ENCODE data around the gene SHC4.

DNA sequence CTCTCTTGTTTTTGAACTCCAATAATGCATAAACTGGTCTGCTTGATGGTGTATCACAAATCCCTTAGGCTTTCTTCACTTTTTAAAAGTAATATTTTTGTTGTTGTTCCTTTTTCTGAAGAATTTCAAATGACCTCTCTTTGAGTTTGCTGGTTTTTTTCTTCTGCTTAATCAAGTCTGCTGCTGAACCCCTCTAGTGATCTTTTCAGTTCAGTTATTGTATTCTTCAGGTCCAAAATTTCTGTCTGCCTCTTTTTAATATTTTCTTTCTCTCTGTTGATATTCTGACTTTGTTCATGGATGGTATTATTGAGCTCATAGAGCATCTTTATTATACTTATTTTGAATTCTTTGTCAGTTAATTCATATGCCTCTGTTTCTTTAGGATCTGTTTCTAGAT is 131.1 kb downstream of the SHC4 start:
- TF ChIP-seq, protein P1, sequence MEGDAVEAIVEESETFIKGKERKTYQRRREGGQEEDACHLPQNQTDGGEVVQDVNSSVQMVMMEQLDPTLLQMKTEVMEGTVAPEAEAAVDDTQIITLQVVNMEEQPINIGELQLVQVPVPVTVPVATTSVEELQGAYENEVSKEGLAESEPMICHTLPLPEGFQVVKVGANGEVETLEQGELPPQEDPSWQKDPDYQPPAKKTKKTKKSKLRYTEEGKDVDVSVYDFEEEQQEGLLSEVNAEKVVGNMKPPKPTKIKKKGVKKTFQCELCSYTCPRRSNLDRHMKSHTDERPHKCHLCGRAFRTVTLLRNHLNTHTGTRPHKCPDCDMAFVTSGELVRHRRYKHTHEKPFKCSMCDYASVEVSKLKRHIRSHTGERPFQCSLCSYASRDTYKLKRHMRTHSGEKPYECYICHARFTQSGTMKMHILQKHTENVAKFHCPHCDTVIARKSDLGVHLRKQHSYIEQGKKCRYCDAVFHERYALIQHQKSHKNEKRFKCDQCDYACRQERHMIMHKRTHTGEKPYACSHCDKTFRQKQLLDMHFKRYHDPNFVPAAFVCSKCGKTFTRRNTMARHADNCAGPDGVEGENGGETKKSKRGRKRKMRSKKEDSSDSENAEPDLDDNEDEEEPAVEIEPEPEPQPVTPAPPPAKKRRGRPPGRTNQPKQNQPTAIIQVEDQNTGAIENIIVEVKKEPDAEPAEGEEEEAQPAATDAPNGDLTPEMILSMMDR (optimal IDR thresholded peaks at IDR 0.05 in 1 of 3, IDR thresholded peaks at IDR 0.05 in 1 of 3, conservative IDR thresholded peaks at IDR 0.05 in 1 of 3; ENCODE audit: extremely low read depth in 1 of 3, insufficient read depth in 2 of 3, low read length in 3 of 3), result no peak
- no peak for TF ChIP-seq EZH2 (IDR thresholded peaks at IDR 0.05; ENCODE audit: low read length)
